ENCODE results near the gene RSPO4.
"Not testable (repeated sequence)": the region's sequence is repeated elsewhere in the genome, so short reads cannot be mapped to it uniquely, and the experiment has no call there.

RSPO4 gene

GRCh38 chr20:986733-987355 is 15.3 kb downstream of the RSPO4 start:
- no peak overlapping the region for H2AFZ ChIP-seq (ENCODE audit: low read depth)
- no peaks in the 10 kb centered on the region for H3K4me1 ChIP-seq (ENCODE audit: low read depth, poor library complexity, severe bottlenecking)
- no peaks in the 10 kb centered on the region for H3K79me2 ChIP-seq (ENCODE audit: insufficient read depth, low read depth)
- H3K27ac ChIP-seq = no peak overlapping the region
- no peaks in the 10 kb centered on the region; the same call in 1 of the 2 replicates for H3K27me3 ChIP-seq (ENCODE audit: insufficient read depth, low read depth)
- no peak overlapping the region for H3K9ac ChIP-seq
- no peak overlapping the region for H3K4me3 ChIP-seq (IDR thresholded peaks at IDR 0.05; ENCODE audit: insufficient read depth, low read depth, low read length)
- no peak overlapping the region for H3K4me2 ChIP-seq
- no peak for TF ChIP-seq CTCF (conservative IDR thresholded peaks at IDR 0.05; ENCODE audit: low read depth, low read length)
- H4K20me1 ChIP-seq (ENCODE audit: insufficient read depth) = no peaks in the 10 kb centered on the region
- no peaks in the 10 kb centered on the region for H3K36me3 ChIP-seq (ENCODE audit: insufficient read depth)

GRCh38 chr20:984994-985393 is 17.1 kb downstream of the RSPO4 start:
- H3K36me3 ChIP-seq (ENCODE audit: insufficient read depth); H3K9ac ChIP-seq; H3K27me3 ChIP-seq (ENCODE audit: insufficient read depth, low read depth); H2AFZ ChIP-seq (ENCODE audit: low read depth); H3K4me2 ChIP-seq; H3K4me3 ChIP-seq (IDR thresholded peaks at IDR 0.05; ENCODE audit: insufficient read depth, low read depth, low read length); H3K4me1 ChIP-seq (ENCODE audit: low read depth, poor library complexity, severe bottlenecking); H3K27ac ChIP-seq; H4K20me1 ChIP-seq (ENCODE audit: insufficient read depth); H3K79me2 ChIP-seq (ENCODE audit: insufficient read depth, low read depth): not testable (repeated sequence)

GRCh38 chr20:982754-983153 is 19.4 kb downstream of the RSPO4 start:
- Histone ChIP-seq H3K4me3 (IDR thresholded peaks at IDR 0.05; ENCODE audit: insufficient read depth, low read depth, low read length) (no peak overlapping the region), H3K27me3 (ENCODE audit: insufficient read depth, low read depth) (no peaks in the 10 kb centered on the region; the same call in 1 of the 2 replicates), H3K79me2 (ENCODE audit: insufficient read depth, low read depth) (no peaks in the 10 kb centered on the region), H3K4me2 (no peak overlapping the region), H3K27ac (no peak overlapping the region), H3K4me1 (ENCODE audit: low read depth, poor library complexity, severe bottlenecking) (no peaks in the 10 kb centered on the region), H2AFZ (ENCODE audit: low read depth) (no peak overlapping the region), H3K9ac (no peak overlapping the region), H3K36me3 (ENCODE audit: insufficient read depth) (no peaks in the 10 kb centered on the region), H4K20me1 (ENCODE audit: insufficient read depth) (no peaks in the 10 kb centered on the region)
- TF ChIP-seq CTCF (conservative IDR thresholded peaks at IDR 0.05; ENCODE audit: low read depth, low read length) = no peak

- no peak overlapping the region for H3K27ac ChIP-seq
- no peaks in the 10 kb centered on the region for H3K36me3 ChIP-seq (ENCODE audit: insufficient read depth)
- no peaks in the 10 kb centered on the region for H3K79me2 ChIP-seq (ENCODE audit: insufficient read depth, low read depth)
- H4K20me1 ChIP-seq (ENCODE audit: insufficient read depth) = no peaks in the 10 kb centered on the region
- TF ChIP-seq CTCF (conservative IDR thresholded peaks at IDR 0.05; ENCODE audit: low read depth, low read length) = no peak
- peaks cover 7% of the 10 kb centered on the region for H3K4me1 ChIP-seq (ENCODE audit: low read depth, poor library complexity, severe bottlenecking)
- H2AFZ ChIP-seq (ENCODE audit: low read depth) = no peak overlapping the region
- H3K9ac ChIP-seq = no peak overlapping the region
- H3K4me2 ChIP-seq = no peak overlapping the region
- H3K27me3 ChIP-seq (ENCODE audit: insufficient read depth, low read depth) = no peaks in the 10 kb centered on the region
- no peak overlapping the region for H3K4me3 ChIP-seq (IDR thresholded peaks at IDR 0.05; ENCODE audit: insufficient read depth, low read depth, low read length)
Observed at GRCh38 chr20:977021-977420, 25.1 kb downstream of the RSPO4 start.

GRCh38 chr20:976033-976432 is 26.1 kb downstream of the RSPO4 start:
- Histone ChIP-seq H4K20me1 (ENCODE audit: insufficient read depth) (no peaks in the 10 kb centered on the region), H3K79me2 (ENCODE audit: insufficient read depth, low read depth) (no peaks in the 10 kb centered on the region), H3K4me1 (ENCODE audit: low read depth, poor library complexity, severe bottlenecking) (peaks cover 7% of the 10 kb centered on the region), H3K27me3 (ENCODE audit: insufficient read depth, low read depth) (no peaks in the 10 kb centered on the region), H3K4me2 (no peak overlapping the region), H2AFZ (ENCODE audit: low read depth) (no peak overlapping the region), H3K36me3 (ENCODE audit: insufficient read depth) (no peaks in the 10 kb centered on the region), H3K9ac (no peak overlapping the region), H3K27ac (no peak overlapping the region), H3K4me3 (IDR thresholded peaks at IDR 0.05; ENCODE audit: insufficient read depth, low read depth, low read length) (no peak overlapping the region)
- no peak for TF ChIP-seq CTCF (conservative IDR thresholded peaks at IDR 0.05; ENCODE audit: low read depth, low read length)
